ENCODE measurements around the gene DNTTIP2.
A peak's percentile ranks its signal among the peaks of the same experiment; 100 is the strongest.

Gene DNTTIP2

GRCh38 chr1:93847811-93848288, 31.2 kb downstream of the DNTTIP2 start:
- H3K4me3 ChIP-seq (ENCODE audit: low read depth in 1 of 2, low read length in 2 of 2), result peak overlapping the region; percentile 76 to 82
- H3K4me1 ChIP-seq (ENCODE audit: insufficient read depth, low read length), result peaks cover 27% of the 10 kb centered on the region
- H3K27me3 ChIP-seq (ENCODE audit: control insufficient read depth in 1 of 2, insufficient read depth in 2 of 2, low read length in 2 of 2), result no peaks in the 10 kb centered on the region
- no peaks in the 10 kb centered on the region for H3K36me3 ChIP-seq (ENCODE audit: insufficient read depth, low read length)
- H3K9me3 ChIP-seq (ENCODE audit: low read length), result no peaks in the 10 kb centered on the region
- H3K27ac ChIP-seq (ENCODE audit: low read depth, low read length), result peak overlapping the region; percentile 99
- H3K9ac ChIP-seq (ENCODE audit: low read length), result peak overlapping the region; percentile 91

GRCh38 chr1:93846992-93847810, 31.8 kb downstream of the DNTTIP2 start:
- Histone ChIP-seq H3K27me3 (ENCODE audit: control insufficient read depth in 1 of 2, insufficient read depth in 2 of 2, low read length in 2 of 2) (no peaks in the 10 kb centered on the region), H3K9me3 (ENCODE audit: low read length) (no peaks in the 10 kb centered on the region), H3K27ac (ENCODE audit: low read depth, low read length) (peak overlapping the region; percentile 99), H3K9ac (ENCODE audit: low read length) (peak overlapping the region; percentile 91), H3K36me3 (ENCODE audit: insufficient read depth, low read length) (no peaks in the 10 kb centered on the region), H3K4me3 (ENCODE audit: low read depth in 1 of 2, low read length in 2 of 2) (peak overlapping the region; percentile 82 to 90), H3K4me1 (ENCODE audit: insufficient read depth, low read length) (peaks cover 27% of the 10 kb centered on the region)

GRCh38 chr1:93846206-93846991, 32.6 kb downstream of the DNTTIP2 start:
- peaks cover 27% of the 10 kb centered on the region for H3K4me1 ChIP-seq (ENCODE audit: insufficient read depth, low read length)
- peak overlapping the region; percentile 82 to 90 for H3K4me3 ChIP-seq (ENCODE audit: low read depth in 1 of 2, low read length in 2 of 2)
- no peaks in the 10 kb centered on the region for H3K27me3 ChIP-seq (ENCODE audit: control insufficient read depth in 1 of 2, insufficient read depth in 2 of 2, low read length in 2 of 2)
- H3K9me3 ChIP-seq (ENCODE audit: low read length), result no peaks in the 10 kb centered on the region
- peak overlapping the region; percentile 91 for H3K9ac ChIP-seq (ENCODE audit: low read length)
- H3K27ac ChIP-seq (ENCODE audit: low read depth, low read length), result peak overlapping the region; percentile 99
- H3K36me3 ChIP-seq (ENCODE audit: insufficient read depth, low read length), result no peaks in the 10 kb centered on the region

GRCh38 chr1:93845538-93846205, 33.3 kb downstream of the DNTTIP2 start:
- Histone ChIP-seq H3K27me3 (ENCODE audit: control insufficient read depth in 1 of 2, insufficient read depth in 2 of 2, low read length in 2 of 2) (no peaks in the 10 kb centered on the region), H3K4me1 (ENCODE audit: insufficient read depth, low read length) (peaks cover 27% of the 10 kb centered on the region), H3K9me3 (ENCODE audit: low read length) (no peaks in the 10 kb centered on the region), H3K9ac (ENCODE audit: low read length) (peak overlapping the region; percentile 91), H3K4me3 (ENCODE audit: low read depth in 1 of 2, low read length in 2 of 2) (peak overlapping the region; percentile 82 to 90), H3K36me3 (ENCODE audit: insufficient read depth, low read length) (no peaks in the 10 kb centered on the region), H3K27ac (ENCODE audit: low read depth, low read length) (peak overlapping the region; percentile 99)

GRCh38 chr1:93844262-93845045, 34.6 kb downstream of the DNTTIP2 start:
- Histone ChIP-seq H3K27ac (ENCODE audit: low read depth, low read length) (peak overlapping the region; percentile 67), H3K9ac (ENCODE audit: low read length) (no peak overlapping the region)

GRCh38 chr1:93842750-93843500, 36.1 kb downstream of the DNTTIP2 start:
- Histone ChIP-seq H3K9me3 (ENCODE audit: low read length) (no peaks in the 10 kb centered on the region), H3K4me1 (ENCODE audit: insufficient read depth, low read length) (peaks cover 19% of the 10 kb centered on the region), H3K27ac (ENCODE audit: low read depth, low read length) (no peak overlapping the region), H3K4me3 (ENCODE audit: low read depth in 1 of 2, low read length in 2 of 2) (no peak overlapping the region), H3K27me3 (ENCODE audit: control insufficient read depth in 1 of 2, insufficient read depth in 2 of 2, low read length in 2 of 2) (no peaks in the 10 kb centered on the region), H3K36me3 (ENCODE audit: insufficient read depth, low read length) (no peaks in the 10 kb centered on the region), H3K9ac (ENCODE audit: low read length) (no peak overlapping the region)

More at GRCh38 chr1:93844262-93845045, 34.6 kb downstream of the DNTTIP2 start:
- H3K4me1 ChIP-seq (ENCODE audit: insufficient read depth, low read length), result peaks cover 27% of the 10 kb centered on the region
- no peaks in the 10 kb centered on the region for H3K9me3 ChIP-seq (ENCODE audit: low read length)
- no peaks in the 10 kb centered on the region for H3K36me3 ChIP-seq (ENCODE audit: insufficient read depth, low read length)
- no peaks in the 10 kb centered on the region for H3K27me3 ChIP-seq (ENCODE audit: control insufficient read depth in 1 of 2, insufficient read depth in 2 of 2, low read length in 2 of 2)
- H3K4me3 ChIP-seq (ENCODE audit: low read depth in 1 of 2, low read length in 2 of 2), result no peak overlapping the region

- no peak overlapping the region for H3K27ac ChIP-seq (ENCODE audit: low read depth, low read length)
- no peak overlapping the region for H3K9ac ChIP-seq (ENCODE audit: low read length)
- no peaks in the 10 kb centered on the region for H3K36me3 ChIP-seq (ENCODE audit: insufficient read depth, low read length)
- H3K4me1 ChIP-seq (ENCODE audit: insufficient read depth, low read length), result peaks cover 18% of the 10 kb centered on the region
- no peaks in the 10 kb centered on the region for H3K27me3 ChIP-seq (ENCODE audit: control insufficient read depth in 1 of 2, insufficient read depth in 2 of 2, low read length in 2 of 2)
- H3K9me3 ChIP-seq (ENCODE audit: low read length), result no peaks in the 10 kb centered on the region
- H3K4me3 ChIP-seq (ENCODE audit: low read depth in 1 of 2, low read length in 2 of 2), result no peak overlapping the region
Observed at GRCh38 chr1:93841771-93842170, 37.2 kb downstream of the DNTTIP2 start.

GRCh38 chr1:93840956-93841482, 38.0 kb downstream of the DNTTIP2 start:
- Histone ChIP-seq H3K36me3 (ENCODE audit: insufficient read depth, low read length) (no peaks in the 10 kb centered on the region), H3K9ac (ENCODE audit: low read length) (no peak overlapping the region), H3K27ac (ENCODE audit: low read depth, low read length) (no peak overlapping the region), H3K4me3 (ENCODE audit: low read depth in 1 of 2, low read length in 2 of 2) (no peak overlapping the region), H3K9me3 (ENCODE audit: low read length) (no peaks in the 10 kb centered on the region), H3K27me3 (ENCODE audit: control insufficient read depth in 1 of 2, insufficient read depth in 2 of 2, low read length in 2 of 2) (no peaks in the 10 kb centered on the region), H3K4me1 (ENCODE audit: insufficient read depth, low read length) (peaks cover 18% of the 10 kb centered on the region)

- H3K27ac ChIP-seq (ENCODE audit: low read depth, low read length), result no peak overlapping the region
- H3K9me3 ChIP-seq (ENCODE audit: low read length), result no peaks in the 10 kb centered on the region
- peaks cover 9% of the 10 kb centered on the region for H3K4me1 ChIP-seq (ENCODE audit: insufficient read depth, low read length)
- H3K4me3 ChIP-seq (ENCODE audit: low read depth in 1 of 2, low read length in 2 of 2), result no peak overlapping the region
- H3K27me3 ChIP-seq (ENCODE audit: control insufficient read depth in 1 of 2, insufficient read depth in 2 of 2, low read length in 2 of 2), result no peaks in the 10 kb centered on the region
- H3K36me3 ChIP-seq (ENCODE audit: insufficient read depth, low read length), result no peaks in the 10 kb centered on the region
- H3K9ac ChIP-seq (ENCODE audit: low read length), result no peak overlapping the region
Observed at GRCh38 chr1:93839753-93840152, 39.3 kb downstream of the DNTTIP2 start.

GRCh38 chr1:93839307-93839706, 39.7 kb downstream of the DNTTIP2 start:
- H3K9ac ChIP-seq (ENCODE audit: low read length), result no peak overlapping the region
- H3K4me3 ChIP-seq (ENCODE audit: low read depth in 1 of 2, low read length in 2 of 2), result no peak overlapping the region
- H3K36me3 ChIP-seq (ENCODE audit: insufficient read depth, low read length), result no peaks in the 10 kb centered on the region
- no peak overlapping the region for H3K27ac ChIP-seq (ENCODE audit: low read depth, low read length)
- peaks cover 4% of the 10 kb centered on the region for H3K4me1 ChIP-seq (ENCODE audit: insufficient read depth, low read length)
- no peaks in the 10 kb centered on the region for H3K9me3 ChIP-seq (ENCODE audit: low read length)
- H3K27me3 ChIP-seq (ENCODE audit: control insufficient read depth in 1 of 2, insufficient read depth in 2 of 2, low read length in 2 of 2), result no peaks in the 10 kb centered on the region

Data from muscle layer of colon (tissue), 2 donors.